ENCODE measurements around the gene SMIM23.

- TF ChIP-seq, protein P1, sequence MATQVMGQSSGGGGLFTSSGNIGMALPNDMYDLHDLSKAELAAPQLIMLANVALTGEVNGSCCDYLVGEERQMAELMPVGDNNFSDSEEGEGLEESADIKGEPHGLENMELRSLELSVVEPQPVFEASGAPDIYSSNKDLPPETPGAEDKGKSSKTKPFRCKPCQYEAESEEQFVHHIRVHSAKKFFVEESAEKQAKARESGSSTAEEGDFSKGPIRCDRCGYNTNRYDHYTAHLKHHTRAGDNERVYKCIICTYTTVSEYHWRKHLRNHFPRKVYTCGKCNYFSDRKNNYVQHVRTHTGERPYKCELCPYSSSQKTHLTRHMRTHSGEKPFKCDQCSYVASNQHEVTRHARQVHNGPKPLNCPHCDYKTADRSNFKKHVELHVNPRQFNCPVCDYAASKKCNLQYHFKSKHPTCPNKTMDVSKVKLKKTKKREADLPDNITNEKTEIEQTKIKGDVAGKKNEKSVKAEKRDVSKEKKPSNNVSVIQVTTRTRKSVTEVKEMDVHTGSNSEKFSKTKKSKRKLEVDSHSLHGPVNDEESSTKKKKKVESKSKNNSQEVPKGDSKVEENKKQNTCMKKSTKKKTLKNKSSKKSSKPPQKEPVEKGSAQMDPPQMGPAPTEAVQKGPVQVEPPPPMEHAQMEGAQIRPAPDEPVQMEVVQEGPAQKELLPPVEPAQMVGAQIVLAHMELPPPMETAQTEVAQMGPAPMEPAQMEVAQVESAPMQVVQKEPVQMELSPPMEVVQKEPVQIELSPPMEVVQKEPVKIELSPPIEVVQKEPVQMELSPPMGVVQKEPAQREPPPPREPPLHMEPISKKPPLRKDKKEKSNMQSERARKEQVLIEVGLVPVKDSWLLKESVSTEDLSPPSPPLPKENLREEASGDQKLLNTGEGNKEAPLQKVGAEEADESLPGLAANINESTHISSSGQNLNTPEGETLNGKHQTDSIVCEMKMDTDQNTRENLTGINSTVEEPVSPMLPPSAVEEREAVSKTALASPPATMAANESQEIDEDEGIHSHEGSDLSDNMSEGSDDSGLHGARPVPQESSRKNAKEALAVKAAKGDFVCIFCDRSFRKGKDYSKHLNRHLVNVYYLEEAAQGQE (IDR thresholded peaks at IDR 0.05; ENCODE audit: insufficient replicate concordance, low read depth): no peak
- TF ChIP-seq POLR2AphosphoS5 (IDR thresholded peaks at IDR 0.05; ENCODE audit: low read depth): no peak
- TF ChIP-seq CTCF (IDR thresholded peaks at IDR 0.05; ENCODE audit: insufficient read depth, low read length): no peak
These were observed 18.7 kb upstream of the SMIM23 start for GRCh38 chr5:171766875-171767274.

Measured in HL-60 (cell line).